CD14-positive monocyte (primary cell): Measurements from ENCODE around the gene CPEB1. TPM values are rescaled to one million over a fixed set of nuclear protein-coding genes. Genes with fewer than 3 reads are reported as not detected.

Source experiments
- DNase-seq, 3 donors: peaks; one replicate each; pipeline ENCODE4 v3.0.0-alpha.2; 2011 to 2022
- H2AFZ ChIP-seq: 2 replicates; pipeline ENCODE4 v1.6.0; 2012; ENCODE audit warnings: mild to moderate bottlenecking, low read depth, low read length, inconsistent platforms; ENCODE audit not compliant: insufficient read depth, poor library complexity, severe bottlenecking
- H3K27ac ChIP-seq, 2 donors: 1 replicate in 1 of 2; 2 replicates in 1 of 2; pipeline ENCODE4 v1.5.1; 2012 to 2013; ENCODE audit warnings: low read length in 2 of 2, control low read depth in 1 of 2, inconsistent platforms in 1 of 2, low read depth in 1 of 2, mild to moderate bottlenecking in 1 of 2
- H3K27me3 ChIP-seq, 2 donors: one replicate each; pipeline versions ENCODE4 v1.6.0 to v1.6.1; 2011 to 2013; ENCODE audit warnings: low read length in 2 of 2; ENCODE audit not compliant: control insufficient read depth in 2 of 2, insufficient read depth in 2 of 2
- H3K36me3 ChIP-seq, 2 donors: replicated peaks in 1 of 2; 1 replicate in 1 of 2; 2 replicates in 1 of 2; pipeline versions ENCODE4 v1.5.1 to v1.6.1; 2012 to 2013; ENCODE audit warnings: low read length in 2 of 2, control low read depth in 1 of 2, inconsistent platforms in 1 of 2, mild to moderate bottlenecking in 1 of 2; ENCODE audit not compliant: insufficient read depth in 2 of 2, control insufficient read depth in 1 of 2
- H3K4me1 ChIP-seq, 2 donors: 1 replicate in 1 of 2; 2 replicates in 1 of 2; pipeline versions ENCODE4 v1.5.1 to v1.6.1; 2012 to 2013; ENCODE audit warnings: low read length in 2 of 2, control low read depth in 1 of 2, inconsistent platforms in 1 of 2, mild to moderate bottlenecking in 1 of 2, moderate library complexity in 1 of 2; ENCODE audit not compliant: insufficient read depth in 2 of 2, control insufficient read depth in 1 of 2
- H3K4me2 ChIP-seq: replicated peaks from 2 replicates; pipeline ENCODE3; 2012; ENCODE audit warnings: low read length, moderate library complexity, mild to moderate bottlenecking; ENCODE audit not compliant: poor library complexity, severe bottlenecking; ENCODE audit errors: extremely low read depth
- H3K4me3 ChIP-seq, 3 experiments: fragments of 200-600 bp in 1 of 3; sonication (generic) in 1 of 3; replicated peaks in 1 of 3; 1 replicate in 2 of 3; 2 replicates in 1 of 3; pipeline ENCODE4 v1.5.1; 2011 to 2013; ENCODE audit warnings: low read length in 3 of 3, mild to moderate bottlenecking in 3 of 3, control low read depth in 2 of 3, low read depth in 2 of 3, inconsistent platforms in 1 of 3, moderate library complexity in 1 of 3
- H3K79me2 ChIP-seq: 2 replicates; pipeline ENCODE4 v1.6.0; 2012; ENCODE audit warnings: mild to moderate bottlenecking, control low read depth, inconsistent platforms, low read length, moderate library complexity; ENCODE audit not compliant: insufficient read depth
- H3K9ac ChIP-seq: 2 replicates; pipeline ENCODE4 v1.6.0; 2017; ENCODE audit warnings: low read length, mild to moderate bottlenecking; ENCODE audit not compliant: insufficient read depth, poor library complexity, severe bottlenecking
- H3K9me3 ChIP-seq, 2 donors: replicated peaks in 1 of 2; 1 replicate in 1 of 2; 2 replicates in 1 of 2; pipeline versions ENCODE4 v1.5.1 to v1.6.1; 2012 to 2013; ENCODE audit warnings: low read length in 2 of 2, control low read depth in 1 of 2; ENCODE audit not compliant: control insufficient read depth in 1 of 2, insufficient read depth in 1 of 2
- H4K20me1 ChIP-seq: 2 replicates; pipeline ENCODE4 v1.6.0; 2012; ENCODE audit warnings: mild to moderate bottlenecking, low read length, control low read depth, moderate library complexity; ENCODE audit not compliant: insufficient read depth
- H3K27ac Mint-ChIP-seq, 7 donors: one replicate each; pipeline ENCODE4 v1.8.0; 2020; ENCODE audit warnings: mild to moderate bottlenecking in 7 of 7, mixed read lengths in 7 of 7, moderate library complexity in 6 of 7, inconsistent platforms in 2 of 7
- H3K27me3 Mint-ChIP-seq, 3 donors: one replicate each; pipeline ENCODE4 v1.8.0; 2021 to 2022; ENCODE audit warnings: low read depth in 3 of 3, mild to moderate bottlenecking in 3 of 3, mixed read lengths in 3 of 3, moderate library complexity in 3 of 3, inconsistent platforms in 1 of 3
- H3K36me3 Mint-ChIP-seq, 2 donors: one replicate each; pipeline ENCODE4 v1.8.0; 2020; ENCODE audit warnings: mixed read lengths in 2 of 2, inconsistent platforms in 1 of 2, mild to moderate bottlenecking in 1 of 2
- H3K4me1 Mint-ChIP-seq: one replicate; pipeline ENCODE4 v1.8.0; 2020; ENCODE audit warnings: mild to moderate bottlenecking, mixed read lengths
- H3K4me3 Mint-ChIP-seq, 2 donors: one replicate each; pipeline ENCODE4 v1.8.0; 2020; ENCODE audit warnings: mild to moderate bottlenecking in 2 of 2, mixed read lengths in 2 of 2, moderate library complexity in 1 of 2
- H3K9me3 Mint-ChIP-seq, 7 donors: one replicate each; pipeline ENCODE4 v1.8.0; 2020 to 2022; ENCODE audit warnings: mixed read lengths in 7 of 7, mild to moderate bottlenecking in 6 of 7, moderate library complexity in 6 of 7, inconsistent platforms in 2 of 7
- WGBS: methylation state at CpG from one replicate; pipeline ENCODE4 v1.1.5; 2013; ENCODE audit warnings: missing lambda C conversion rate; ENCODE audit not compliant: insufficient coverage; 5-methylcytosine and 5-hydroxymethylcytosine counted together
- intact Hi-C, 2 donors: fragments of 100-400 bp; cut with micrococcal nuclease; formaldehyde crosslinking; loops; one replicate each; pipeline versions ENCODE4 v1.15.0 to v1.15.1; 2023
- polyA plus RNA-seq, 3 donors: library from polyadenylated mRNA; depleted of rRNA in 1 of 3; unstranded in 2 of 3; stranded (reverse) in 1 of 3; fragments of 300-500 nt in 2 of 3; fragments of >200 nt in 1 of 3; fragmentation: Illumina TruSeq in 2 of 3; gene quantifications; 1 replicate in 2 of 3; 2 replicates in 1 of 3; pipeline ENCODE4 v1.2.3, GENCODE V29; 2012 to 2021
- TF ChIP-seq, protein P1 (sequence below): fragments of 200-600 bp; IDR thresholded peaks from one replicate; pipeline ENCODE4 v1.8.0; 2022; ENCODE audit warnings: antibody characterized with exemption, mild to moderate bottlenecking

The CPEB1 gene
- polyA plus RNA-seq, 3 donors: not detected

DNA sequence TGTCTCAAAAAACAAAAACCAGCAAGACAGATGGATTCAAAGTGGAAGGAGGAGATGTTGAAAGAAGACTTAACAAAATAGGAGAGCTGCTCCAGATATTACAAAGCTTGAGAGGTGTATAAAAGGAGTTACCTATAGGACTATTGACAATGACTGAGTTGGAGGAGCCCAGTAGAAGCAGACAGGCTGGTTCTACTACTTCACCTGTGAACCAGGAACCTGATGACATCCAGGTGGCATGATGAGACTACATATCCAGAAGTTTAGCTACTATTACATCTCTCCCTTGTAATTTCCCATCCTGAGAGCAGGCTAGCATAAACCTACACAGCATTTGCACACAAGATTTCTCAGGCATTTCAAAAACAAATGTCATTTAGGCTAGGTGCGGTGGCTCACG, 49.3 kb downstream of the CPEB1 start:
- no peaks in the 10 kb centered on the region for H3K4me1 ChIP-seq
- no peak overlapping the region for H2AFZ ChIP-seq
- no peak overlapping the region for H3K4me3 ChIP-seq
- H4K20me1 ChIP-seq: no peaks in the 10 kb centered on the region
- H3K27me3 ChIP-seq: peaks cover 0 to 5% of the 10 kb centered on the region in 2 donors
- intact Hi-C loops: no loop called here
- no peaks in the 10 kb centered on the region for H3K9me3 ChIP-seq
- no peaks in the 10 kb centered on the region for H3K4me1 Mint-ChIP-seq
- TF ChIP-seq, protein P1, sequence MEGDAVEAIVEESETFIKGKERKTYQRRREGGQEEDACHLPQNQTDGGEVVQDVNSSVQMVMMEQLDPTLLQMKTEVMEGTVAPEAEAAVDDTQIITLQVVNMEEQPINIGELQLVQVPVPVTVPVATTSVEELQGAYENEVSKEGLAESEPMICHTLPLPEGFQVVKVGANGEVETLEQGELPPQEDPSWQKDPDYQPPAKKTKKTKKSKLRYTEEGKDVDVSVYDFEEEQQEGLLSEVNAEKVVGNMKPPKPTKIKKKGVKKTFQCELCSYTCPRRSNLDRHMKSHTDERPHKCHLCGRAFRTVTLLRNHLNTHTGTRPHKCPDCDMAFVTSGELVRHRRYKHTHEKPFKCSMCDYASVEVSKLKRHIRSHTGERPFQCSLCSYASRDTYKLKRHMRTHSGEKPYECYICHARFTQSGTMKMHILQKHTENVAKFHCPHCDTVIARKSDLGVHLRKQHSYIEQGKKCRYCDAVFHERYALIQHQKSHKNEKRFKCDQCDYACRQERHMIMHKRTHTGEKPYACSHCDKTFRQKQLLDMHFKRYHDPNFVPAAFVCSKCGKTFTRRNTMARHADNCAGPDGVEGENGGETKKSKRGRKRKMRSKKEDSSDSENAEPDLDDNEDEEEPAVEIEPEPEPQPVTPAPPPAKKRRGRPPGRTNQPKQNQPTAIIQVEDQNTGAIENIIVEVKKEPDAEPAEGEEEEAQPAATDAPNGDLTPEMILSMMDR: no peak
- no peaks in the 10 kb centered on the region for H3K36me3 Mint-ChIP-seq
- H3K27me3 Mint-ChIP-seq: peaks cover 9 to 20% (median 14%) of the 10 kb centered on the region in 3 donors
- H3K9me3 Mint-ChIP-seq: peaks cover 0 to 4% (median 0%) of the 10 kb centered on the region in 7 donors
- H3K27ac Mint-ChIP-seq: no peak overlapping the region
- no peak overlapping the region for H3K9ac ChIP-seq
- no peaks in the 10 kb centered on the region for H3K36me3 ChIP-seq
- no peak overlapping the region for H3K27ac ChIP-seq
- no peak overlapping the region for H3K4me2 ChIP-seq
- H3K4me3 Mint-ChIP-seq: no peak overlapping the region
- DNase-seq: no peak
- WGBS: no CpG with 5 or more reads among the region's 2 CpGs
- no peaks in the 10 kb centered on the region for H3K79me2 ChIP-seq

- H3K4me1 Mint-ChIP-seq: no peaks in the 10 kb centered on the region
- WGBS: no CpG with 5 or more reads among the region's 2 CpGs
- Histone ChIP-seq H3K9me3 (no peaks in the 10 kb centered on the region), H3K36me3 (no peaks in the 10 kb centered on the region), H3K27me3 (peaks cover 0 to 5% of the 10 kb centered on the region in 2 donors), H3K27ac (no peak overlapping the region), H3K4me1 (no peaks in the 10 kb centered on the region), H3K4me3 (no peak overlapping the region), H4K20me1 (no peaks in the 10 kb centered on the region), H3K9ac (no peak overlapping the region), H3K79me2 (no peaks in the 10 kb centered on the region), H2AFZ (no peak overlapping the region), H3K4me2 (no peak overlapping the region)
- H3K36me3 Mint-ChIP-seq: no peaks in the 10 kb centered on the region
- DNase-seq: no peak
- H3K4me3 Mint-ChIP-seq: no peak overlapping the region
- TF ChIP-seq, protein P1: no peak
- H3K9me3 Mint-ChIP-seq: peaks cover 0 to 4% (median 0%) of the 10 kb centered on the region in 7 donors
- H3K27ac Mint-ChIP-seq: no peak overlapping the region
- peaks cover 9 to 22% (median 17%) of the 10 kb centered on the region in 3 donors for H3K27me3 Mint-ChIP-seq
- intact Hi-C loops: no loop called here
Measured at GRCh38 chr15:82595766-82596165, 51.4 kb downstream of the CPEB1 start.
